Panc1 (cell line): Measurements from ENCODE around the gene MIS18A.

ENCODE experiments used
- POLR2AphosphoS5 ChIP-seq: IDR thresholded peaks from 2 replicates; pipeline ENCODE4 v1.6.1; 2012; ENCODE audit warnings: mild to moderate bottlenecking, low read depth, low read length, moderate library complexity
- TF ChIP-seq, protein P1 (sequence below): fragments of 450-650 bp; IDR thresholded peaks from 2 replicates; pipeline ENCODE4 v1.5.1; 2017; ENCODE audit warnings: mild to moderate bottlenecking

DNA sequence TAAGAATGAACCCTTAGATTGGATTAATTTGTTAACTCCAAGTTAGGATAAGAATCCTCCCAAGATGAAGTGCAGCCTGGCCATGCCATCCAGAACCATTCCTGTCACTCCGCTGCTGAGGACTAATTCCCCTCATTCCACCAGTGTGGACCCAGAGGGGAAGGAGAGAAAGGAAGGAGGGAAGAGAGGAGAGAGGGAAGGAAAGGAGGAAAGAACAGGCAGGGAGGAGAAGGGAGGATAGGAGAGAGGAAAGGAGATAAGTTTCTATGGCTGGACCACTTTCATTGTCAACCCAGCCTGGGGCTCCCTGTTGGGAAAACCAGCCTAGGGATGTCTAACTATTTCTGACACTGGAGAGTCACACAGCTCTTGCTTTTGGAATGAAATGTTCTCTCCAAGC lies 24.5 kb upstream of the MIS18A start:
- TF ChIP-seq, protein P1, sequence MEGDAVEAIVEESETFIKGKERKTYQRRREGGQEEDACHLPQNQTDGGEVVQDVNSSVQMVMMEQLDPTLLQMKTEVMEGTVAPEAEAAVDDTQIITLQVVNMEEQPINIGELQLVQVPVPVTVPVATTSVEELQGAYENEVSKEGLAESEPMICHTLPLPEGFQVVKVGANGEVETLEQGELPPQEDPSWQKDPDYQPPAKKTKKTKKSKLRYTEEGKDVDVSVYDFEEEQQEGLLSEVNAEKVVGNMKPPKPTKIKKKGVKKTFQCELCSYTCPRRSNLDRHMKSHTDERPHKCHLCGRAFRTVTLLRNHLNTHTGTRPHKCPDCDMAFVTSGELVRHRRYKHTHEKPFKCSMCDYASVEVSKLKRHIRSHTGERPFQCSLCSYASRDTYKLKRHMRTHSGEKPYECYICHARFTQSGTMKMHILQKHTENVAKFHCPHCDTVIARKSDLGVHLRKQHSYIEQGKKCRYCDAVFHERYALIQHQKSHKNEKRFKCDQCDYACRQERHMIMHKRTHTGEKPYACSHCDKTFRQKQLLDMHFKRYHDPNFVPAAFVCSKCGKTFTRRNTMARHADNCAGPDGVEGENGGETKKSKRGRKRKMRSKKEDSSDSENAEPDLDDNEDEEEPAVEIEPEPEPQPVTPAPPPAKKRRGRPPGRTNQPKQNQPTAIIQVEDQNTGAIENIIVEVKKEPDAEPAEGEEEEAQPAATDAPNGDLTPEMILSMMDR: no peak
- no peak for TF ChIP-seq POLR2AphosphoS5
